GDM1 (cell line): ENCODE data around the gene CDHR2.

Experiments
- DNase-seq: peaks from one replicate; lab custom pipeline; 2025; lab: John Stamatoyannopoulos, UW

CDHR2 gene

DNA sequence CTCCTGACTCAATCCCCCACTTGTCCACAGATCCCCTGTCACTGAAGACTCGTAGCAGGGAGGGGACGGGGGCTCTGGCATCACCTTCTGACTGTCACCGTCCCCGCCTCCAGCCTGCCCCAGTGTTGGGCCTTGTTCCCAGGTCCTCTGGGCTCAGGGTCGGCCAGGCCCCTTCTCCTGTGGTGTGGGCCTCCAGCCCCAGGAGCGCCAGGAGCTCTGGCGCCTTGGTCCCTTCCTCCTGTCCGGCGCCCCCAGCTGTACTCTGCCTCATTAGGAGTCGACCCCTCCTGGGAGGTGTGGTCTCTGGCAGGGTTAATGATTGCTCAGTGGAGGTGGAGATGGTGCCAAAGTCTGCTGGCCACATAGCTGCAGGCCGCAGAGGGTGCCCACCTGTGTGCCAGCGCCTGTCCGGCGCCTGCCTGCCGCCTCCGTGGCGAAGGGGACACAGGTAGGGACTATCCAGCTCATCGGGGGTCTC, at the start of gene CDHR2:
Gene CDHR2, plus strand, starts transcription at position 376 of the 478 bp plus-strand sequence. CDS start 16,011 bp downstream, outside the sequence.
- DNase-seq, result no peak

GRCh38 chr5:176500511-176500910, 48.6 kb upstream of the CDHR2 start:
- no peak for DNase-seq

DNA sequence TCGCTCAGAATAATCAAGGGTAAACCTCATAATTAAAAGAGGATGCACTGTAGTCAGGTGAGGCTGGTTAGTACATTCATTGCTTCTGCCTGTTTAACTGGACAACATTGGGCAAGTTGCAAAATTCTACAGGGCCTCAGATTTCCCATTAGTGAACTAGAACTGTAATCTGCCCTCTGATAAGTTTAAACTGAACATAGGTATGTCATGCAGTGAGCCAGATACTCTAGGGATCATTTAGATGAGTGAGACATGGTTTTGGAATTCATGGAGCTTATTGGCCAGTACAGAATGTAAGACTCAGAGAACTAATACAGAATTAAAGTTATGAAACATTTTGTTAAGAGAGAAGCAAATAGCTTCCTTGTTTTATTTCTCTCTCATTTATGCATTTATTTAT, 47.8 kb upstream of the CDHR2 start:
- no peak for DNase-seq

- no peak for DNase-seq
Observed at GRCh38 chr5:176503496-176503895, 45.6 kb upstream of the CDHR2 start.

GRCh38 chr5:176507911-176508310, 41.2 kb upstream of the CDHR2 start:
- DNase-seq, result no peak

GRCh38 chr5:176508603-176509002, 40.5 kb upstream of the CDHR2 start:
- DNase-seq, result no peak

DNA sequence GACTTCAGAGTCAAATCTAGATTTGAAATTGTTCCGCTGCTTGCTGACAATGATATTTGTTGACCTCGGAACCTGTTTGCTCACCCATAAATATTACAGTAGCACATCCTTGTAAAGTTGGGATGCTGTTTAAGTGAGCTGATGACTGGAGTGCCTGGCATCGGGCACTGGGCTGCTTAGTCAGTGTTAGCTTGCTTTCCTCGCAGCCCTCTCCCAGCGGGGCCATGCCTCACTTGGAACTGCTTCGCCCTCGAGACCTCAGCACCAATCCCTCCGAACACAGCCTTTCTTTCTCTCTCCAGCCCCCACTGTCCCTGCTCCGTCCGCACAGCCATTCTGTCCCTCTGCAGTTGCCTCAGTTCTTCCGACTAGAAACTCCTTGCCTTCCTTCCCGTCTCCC, 35.4 kb upstream of the CDHR2 start:
- no peak for DNase-seq

GRCh38 chr5:176514244-176514950, 34.7 kb upstream of the CDHR2 start:
- DNase-seq, result no peak

DNA sequence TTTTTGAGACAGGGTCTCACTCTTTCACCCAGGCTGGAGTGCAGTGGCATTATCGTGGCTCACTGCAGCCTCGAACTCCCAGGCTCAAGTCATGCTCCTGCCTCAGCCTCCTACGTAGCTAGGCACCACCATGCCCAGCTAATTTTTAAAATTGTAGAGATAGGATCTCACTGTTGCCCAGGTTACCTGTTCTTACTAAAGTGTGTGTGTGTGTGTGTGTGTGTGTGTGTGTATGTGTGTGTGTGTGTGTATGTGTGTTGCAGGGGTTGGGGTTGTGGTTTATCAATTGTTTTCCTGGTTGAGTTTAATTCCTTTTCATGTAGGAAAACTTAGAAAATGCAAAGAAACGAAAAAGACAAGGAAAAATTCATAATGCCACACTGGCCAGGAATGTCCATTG, 33.7 kb upstream of the CDHR2 start:
- no peak for DNase-seq

GRCh38 chr5:176517053-176517661, 32.0 kb upstream of the CDHR2 start:
- no peak for DNase-seq

GRCh38 chr5:176519810-176520720, 29.1 kb upstream of the CDHR2 start:
- no peak for DNase-seq

DNA sequence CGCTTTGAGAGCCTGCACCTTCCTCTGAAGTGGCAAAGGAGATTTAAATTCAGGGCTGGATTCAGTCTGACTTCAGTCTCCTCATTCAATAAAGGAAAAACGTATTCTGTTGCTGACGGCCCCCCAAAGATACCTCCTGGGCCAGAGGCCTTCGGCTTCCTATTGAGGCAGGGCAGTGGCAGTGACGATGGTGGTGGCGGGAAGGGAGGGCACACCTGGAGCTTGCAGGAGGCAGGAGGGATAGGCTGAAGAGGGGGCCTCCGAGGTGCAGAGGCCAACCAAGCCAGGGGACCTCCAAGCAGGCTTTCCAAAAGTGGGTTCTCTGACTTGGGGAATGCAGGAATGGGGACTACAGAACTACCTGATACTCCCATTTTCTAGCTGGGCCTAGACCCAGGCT, 27.9 kb upstream of the CDHR2 start:
- no peak for DNase-seq

- DNase-seq, result no peak
Observed at GRCh38 chr5:176521699-176522263, 27.4 kb upstream of the CDHR2 start.

GRCh38 chr5:176524138-176524537, 25.0 kb upstream of the CDHR2 start:
- no peak for DNase-seq

GRCh38 chr5:176524987-176525386, 24.2 kb upstream of the CDHR2 start:
- DNase-seq, result no peak

GRCh38 chr5:176525677-176526076, 23.5 kb upstream of the CDHR2 start:
- DNase-seq, result no peak

DNA sequence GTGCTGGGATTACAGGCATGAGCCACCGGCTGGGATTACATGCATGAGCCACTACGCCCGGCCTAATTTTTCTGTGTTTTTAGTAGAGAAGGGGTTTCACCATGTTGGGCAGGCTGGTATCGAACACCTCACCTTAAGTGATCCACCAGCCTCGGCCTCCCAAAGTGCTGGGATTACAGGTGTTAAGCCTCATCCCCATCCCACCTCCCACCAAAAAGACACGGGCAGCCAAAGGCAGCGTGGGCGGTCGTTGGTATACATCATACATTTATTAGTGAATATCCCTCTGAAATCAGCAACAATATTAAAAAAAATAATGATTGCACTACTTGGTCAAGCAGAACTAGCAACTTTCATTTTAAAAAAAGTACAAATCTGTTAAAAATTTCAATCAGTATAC, 22.7 kb upstream of the CDHR2 start:
- DNase-seq, result no peak

- DNase-seq, result no peak
Observed at GRCh38 chr5:176527246-176528222, 21.6 kb upstream of the CDHR2 start.

- DNase-seq, result no peak
Observed at GRCh38 chr5:176528301-176528700, 20.8 kb upstream of the CDHR2 start.

DNA sequence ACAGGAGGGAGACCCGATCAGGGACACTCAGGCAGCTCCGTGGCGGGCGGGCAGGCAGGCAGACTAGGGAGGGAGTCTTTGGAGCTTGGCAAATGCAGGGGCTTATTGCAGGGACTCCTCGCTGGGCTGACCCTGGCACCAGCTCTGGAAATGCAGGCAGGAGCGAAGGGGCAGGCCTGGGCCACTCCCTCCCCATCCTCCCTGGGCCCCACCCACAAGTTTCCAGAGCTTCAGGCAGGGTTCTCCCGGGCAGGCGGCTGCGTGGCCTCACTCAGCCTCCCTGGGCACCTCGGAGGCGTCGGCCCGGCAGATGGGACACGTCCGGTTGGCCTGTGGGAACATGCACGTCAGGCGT, 20.4 kb upstream of the CDHR2 start:
- no peak for DNase-seq

- DNase-seq, result no peak
Observed at GRCh38 chr5:176529116-176529740, 19.9 kb upstream of the CDHR2 start.
